Measurements from ENCODE around the gene TGFB1. TPM values are rescaled to one million over a fixed set of nuclear protein-coding genes. Genes with fewer than 3 reads are reported as not detected.

The TGFB1 gene
- total RNA-seq, 1 experiment from 2014 or later = 54.6 TPM

DNA sequence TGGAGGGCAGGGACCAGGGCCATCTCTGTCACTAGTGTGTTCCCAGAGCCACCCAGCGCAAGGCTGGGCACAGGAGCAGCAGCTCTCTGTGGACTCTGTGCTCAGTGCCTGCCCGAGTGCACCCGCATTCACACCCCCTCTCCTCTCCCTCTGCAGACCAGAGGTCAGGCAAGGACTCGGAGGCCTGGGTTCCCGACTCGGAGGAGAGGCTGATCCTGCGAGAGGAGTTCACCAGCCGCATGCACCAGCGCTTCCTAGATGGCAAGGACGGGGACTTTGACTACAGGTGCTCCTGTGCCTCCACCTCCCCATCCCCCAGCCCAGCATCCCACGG lies 33.6 kb downstream of the TGFB1 start:
- ChIA-PET CTCF (no interaction called here), RAD21 (ENCODE audit: low non-redundant PET in 1 of 2, low total read pairs in 2 of 2, uncharacterized antibody in 2 of 2, unreplicated experiment in 2 of 2) (no interaction called here), POLR2A (no interaction called here)
- Histone ChIP-seq H3K27ac (ENCODE audit: low read depth, low read length) (no peak overlapping the region), H2AFZ (ENCODE audit: low read depth, low read length, poor library complexity, severe bottlenecking) (no peak overlapping the region), H3K4me3 (replicated peaks in 1 of 2; ENCODE audit: low read depth in 1 of 2, low read length in 2 of 2) (no peak overlapping the region), H3K79me2 (ENCODE audit: insufficient read depth, low read length) (no peaks in the 10 kb centered on the region), H4K20me1 (ENCODE audit: insufficient read depth) (no peaks in the 10 kb centered on the region), H3K4me1 (ENCODE audit: control insufficient read depth in 1 of 2, insufficient read depth in 2 of 2, low read length in 2 of 2) (peaks cover 0 to 15% of the 10 kb centered on the region in 2 experiments; a peak in 2 of 4 replicates), H3K9ac (ENCODE audit: low read length) (no peak overlapping the region), H3K27me3 (ENCODE audit: insufficient read depth, low read length) (no peaks in the 10 kb centered on the region), H3K36me3 (ENCODE audit: control insufficient read depth in 1 of 2, insufficient read depth in 2 of 2, low read length in 2 of 2) (peaks cover 5 to 25% of the 10 kb centered on the region in 2 experiments; a peak in 3 of 4 replicates), H3K9me3 (ENCODE audit: control insufficient read depth in 1 of 2, insufficient read depth in 1 of 2, low read depth in 1 of 2, low read length in 2 of 2) (no peaks in the 10 kb centered on the region), H3K4me2 (ENCODE audit: low read length) (no peak overlapping the region), H3K9me2 (ENCODE audit: insufficient read depth) (no peaks in the 10 kb centered on the region)
- BruUV-seq (replicated peaks) = no TSS peak
- DNase-seq (ENCODE audit: low read depth, low spot score) (no peak), ATAC-seq (no peak)
- TF ChIP-seq CBX3 (IDR thresholded peaks at IDR 0.05; ENCODE audit: low read depth) = no peak
- TF ChIP-seq EZH2phosphoT487 (IDR thresholded peaks at IDR 0.05; ENCODE audit: borderline replicate concordance) = no peak
- TF ChIP-seq, protein P1, sequence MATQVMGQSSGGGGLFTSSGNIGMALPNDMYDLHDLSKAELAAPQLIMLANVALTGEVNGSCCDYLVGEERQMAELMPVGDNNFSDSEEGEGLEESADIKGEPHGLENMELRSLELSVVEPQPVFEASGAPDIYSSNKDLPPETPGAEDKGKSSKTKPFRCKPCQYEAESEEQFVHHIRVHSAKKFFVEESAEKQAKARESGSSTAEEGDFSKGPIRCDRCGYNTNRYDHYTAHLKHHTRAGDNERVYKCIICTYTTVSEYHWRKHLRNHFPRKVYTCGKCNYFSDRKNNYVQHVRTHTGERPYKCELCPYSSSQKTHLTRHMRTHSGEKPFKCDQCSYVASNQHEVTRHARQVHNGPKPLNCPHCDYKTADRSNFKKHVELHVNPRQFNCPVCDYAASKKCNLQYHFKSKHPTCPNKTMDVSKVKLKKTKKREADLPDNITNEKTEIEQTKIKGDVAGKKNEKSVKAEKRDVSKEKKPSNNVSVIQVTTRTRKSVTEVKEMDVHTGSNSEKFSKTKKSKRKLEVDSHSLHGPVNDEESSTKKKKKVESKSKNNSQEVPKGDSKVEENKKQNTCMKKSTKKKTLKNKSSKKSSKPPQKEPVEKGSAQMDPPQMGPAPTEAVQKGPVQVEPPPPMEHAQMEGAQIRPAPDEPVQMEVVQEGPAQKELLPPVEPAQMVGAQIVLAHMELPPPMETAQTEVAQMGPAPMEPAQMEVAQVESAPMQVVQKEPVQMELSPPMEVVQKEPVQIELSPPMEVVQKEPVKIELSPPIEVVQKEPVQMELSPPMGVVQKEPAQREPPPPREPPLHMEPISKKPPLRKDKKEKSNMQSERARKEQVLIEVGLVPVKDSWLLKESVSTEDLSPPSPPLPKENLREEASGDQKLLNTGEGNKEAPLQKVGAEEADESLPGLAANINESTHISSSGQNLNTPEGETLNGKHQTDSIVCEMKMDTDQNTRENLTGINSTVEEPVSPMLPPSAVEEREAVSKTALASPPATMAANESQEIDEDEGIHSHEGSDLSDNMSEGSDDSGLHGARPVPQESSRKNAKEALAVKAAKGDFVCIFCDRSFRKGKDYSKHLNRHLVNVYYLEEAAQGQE (IDR thresholded peaks at IDR 0.05; ENCODE audit: low read depth) = no peak
- no peak for TF ChIP-seq ZNF274 (IDR thresholded peaks at IDR 0.05; ENCODE audit: low read depth, low read length)
- no peak for TF ChIP-seq EZH2 (IDR thresholded peaks at IDR 0.05)
- no peak for TF ChIP-seq YY1 (IDR thresholded peaks at IDR 0.05; ENCODE audit: extremely low read depth, insufficient replicate concordance, low read depth, low read length)
- TF ChIP-seq, protein P2, sequence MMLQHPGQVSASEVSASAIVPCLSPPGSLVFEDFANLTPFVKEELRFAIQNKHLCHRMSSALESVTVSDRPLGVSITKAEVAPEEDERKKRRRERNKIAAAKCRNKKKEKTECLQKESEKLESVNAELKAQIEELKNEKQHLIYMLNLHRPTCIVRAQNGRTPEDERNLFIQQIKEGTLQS (IDR thresholded peaks at IDR 0.05) = no peak
- TF ChIP-seq JUND (IDR thresholded peaks at IDR 0.05) = no peak
- no peak for TF ChIP-seq SRF (IDR thresholded peaks at IDR 0.05; ENCODE audit: low read depth)
- no peak for TF ChIP-seq CEBPB (IDR thresholded peaks at IDR 0.05; ENCODE audit: low read depth)
- TF ChIP-seq RAD21 (IDR thresholded peaks at IDR 0.05; ENCODE audit: low read depth) = no peak
- intact Hi-C loops (cut with micrococcal nuclease) = loop anchor here (5.0 kb wide), 1 partner anchor 252 kb away; no protein-coding TSS in a partner anchor
